Mucosa of descending colon (tissue), 3 donors: ENCODE data around the gene SORCS2. TPM values are rescaled to one million over a fixed set of nuclear protein-coding genes. Genes with fewer than 3 reads are reported as not detected.

Source experiments
- ATAC-seq: fragments of 200-7000 bp; cut with Tn5 transposase; one replicate; pipeline ENCODE4 v1.9.1; 2020; ENCODE audit warnings: mild to moderate bottlenecking, moderate library complexity
- DNase-seq, 3 donors: peaks; one replicate each; pipeline ENCODE4 v3.0.0-alpha.2; 2020
- H3K36me3 ChIP-seq: fragments of 200-600 bp; one replicate; pipeline ENCODE4 v1.8.0; 2021; ENCODE audit warnings: low read depth, mild to moderate bottlenecking
- H3K4me1 ChIP-seq: fragments of 200-600 bp; one replicate; pipeline ENCODE4 v1.8.0; 2021; ENCODE audit warnings: low read depth, mild to moderate bottlenecking
- H3K4me3 ChIP-seq: fragments of 200-600 bp; one replicate; pipeline ENCODE4 v1.8.0; 2021; ENCODE audit warnings: mild to moderate bottlenecking
- H3K9me3 ChIP-seq: fragments of 200-600 bp; one replicate; pipeline ENCODE4 v1.8.0; 2021; ENCODE audit warnings: mild to moderate bottlenecking
- intact Hi-C, 2 donors: fragments of 100-400 bp; cut with DNase I in 1 of 2; cut with micrococcal nuclease in 1 of 2; formaldehyde crosslinking; loops; one replicate each; pipeline versions ENCODE4 v1.11.0 to v1.11.1; 2022; cut with DNase I, micrococcal nuclease
- total RNA-seq, 3 donors: library from RNA; stranded (reverse); fragmentation: NEBNext Ultra II Directional in 2 of 3; extraction: Animal tissue kit (Norgen Biotek cat#: 25700) in 2 of 3; gene quantifications; one replicate each; pipeline versions ENCODE4 v1.2.1 to v1.2.4, GENCODE V29; 2021 to 2023
- TF ChIP-seq, protein P1 (sequence below): fragments of 200-600 bp; IDR thresholded peaks from one replicate; pipeline ENCODE4 v1.8.0; 2022; ENCODE audit warnings: antibody characterized with exemption, mild to moderate bottlenecking
- donor health status: DM: no; HTN: no; CAD: no; lungs with moderate emphysema.
- donor health status: DM: no; HTN: no; CAD: no.
- donor health status: DM: no; HTN: yes; CAD: no.

SORCS2 gene
- total RNA-seq, 3 donors from 2014 or later = 0.20 to 3.1 (median 1.5) TPM

GRCh38 chr4:7676398-7676922 is 484.1 kb downstream of the SORCS2 start:
- intact Hi-C loops = no loop called here
- ATAC-seq = no peak
- TF ChIP-seq, protein P1, sequence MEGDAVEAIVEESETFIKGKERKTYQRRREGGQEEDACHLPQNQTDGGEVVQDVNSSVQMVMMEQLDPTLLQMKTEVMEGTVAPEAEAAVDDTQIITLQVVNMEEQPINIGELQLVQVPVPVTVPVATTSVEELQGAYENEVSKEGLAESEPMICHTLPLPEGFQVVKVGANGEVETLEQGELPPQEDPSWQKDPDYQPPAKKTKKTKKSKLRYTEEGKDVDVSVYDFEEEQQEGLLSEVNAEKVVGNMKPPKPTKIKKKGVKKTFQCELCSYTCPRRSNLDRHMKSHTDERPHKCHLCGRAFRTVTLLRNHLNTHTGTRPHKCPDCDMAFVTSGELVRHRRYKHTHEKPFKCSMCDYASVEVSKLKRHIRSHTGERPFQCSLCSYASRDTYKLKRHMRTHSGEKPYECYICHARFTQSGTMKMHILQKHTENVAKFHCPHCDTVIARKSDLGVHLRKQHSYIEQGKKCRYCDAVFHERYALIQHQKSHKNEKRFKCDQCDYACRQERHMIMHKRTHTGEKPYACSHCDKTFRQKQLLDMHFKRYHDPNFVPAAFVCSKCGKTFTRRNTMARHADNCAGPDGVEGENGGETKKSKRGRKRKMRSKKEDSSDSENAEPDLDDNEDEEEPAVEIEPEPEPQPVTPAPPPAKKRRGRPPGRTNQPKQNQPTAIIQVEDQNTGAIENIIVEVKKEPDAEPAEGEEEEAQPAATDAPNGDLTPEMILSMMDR = no peak

GRCh38 chr4:7677086-7677485 is 484.7 kb downstream of the SORCS2 start:
- Histone ChIP-seq H3K9me3 (no peaks in the 10 kb centered on the region), H3K36me3 (no peaks in the 10 kb centered on the region), H3K4me1 (no peaks in the 10 kb centered on the region), H3K4me3 (no peak overlapping the region)
- ATAC-seq = no peak
- peak in 1 of 3 donors; percentile 25 for DNase-seq
- TF ChIP-seq, protein P1 = no peak
- intact Hi-C loops = no loop called here

More at GRCh38 chr4:7676398-7676922, 484.1 kb downstream of the SORCS2 start:
- H3K4me3 ChIP-seq = no peak overlapping the region
- no peaks in the 10 kb centered on the region for H3K36me3 ChIP-seq
- no peaks in the 10 kb centered on the region for H3K4me1 ChIP-seq
- DNase-seq = no peak
- H3K9me3 ChIP-seq = no peaks in the 10 kb centered on the region

DNA sequence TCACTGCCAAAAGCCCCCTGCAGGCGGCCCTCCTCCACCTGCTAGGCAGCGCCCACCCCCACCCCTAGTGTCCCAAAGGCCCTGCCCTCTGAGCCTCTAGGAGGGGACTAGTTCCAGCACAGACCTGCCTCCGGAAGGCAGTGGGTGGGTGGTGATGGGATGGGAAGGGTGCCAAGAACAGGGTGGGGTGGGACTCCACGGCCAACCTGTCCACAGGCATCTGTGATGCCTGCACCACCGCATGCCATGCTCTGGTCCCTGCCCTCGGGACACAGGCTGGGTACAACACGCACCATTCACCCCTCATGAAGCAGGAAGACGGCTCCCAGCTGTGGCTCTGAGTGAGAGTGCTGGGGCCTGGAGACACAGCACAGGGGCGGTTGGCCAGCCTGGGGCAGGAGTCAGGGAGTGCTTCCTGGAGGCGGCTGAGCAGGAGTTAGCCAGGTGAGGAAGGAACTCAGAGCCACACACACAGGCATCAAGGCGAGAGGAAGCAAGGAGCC is 485.5 kb downstream of the SORCS2 start:
- no peaks in the 10 kb centered on the region for H3K4me1 ChIP-seq
- no peaks in the 10 kb centered on the region for H3K9me3 ChIP-seq
- TF ChIP-seq, protein P1 = no peak
- peak in 1 of 3 donors; percentile 29 for DNase-seq
- no peak for ATAC-seq
- H3K36me3 ChIP-seq = no peaks in the 10 kb centered on the region
- H3K4me3 ChIP-seq = no peak overlapping the region
- intact Hi-C loops = no loop called here

GRCh38 chr4:7678318-7678852 is 486.0 kb downstream of the SORCS2 start:
- ATAC-seq (no peak), DNase-seq (no peak)
- Histone ChIP-seq H3K36me3 (no peaks in the 10 kb centered on the region), H3K9me3 (no peaks in the 10 kb centered on the region), H3K4me1 (no peaks in the 10 kb centered on the region), H3K4me3 (no peak overlapping the region)
- intact Hi-C loops = no loop called here
- TF ChIP-seq, protein P1 = no peak

DNA sequence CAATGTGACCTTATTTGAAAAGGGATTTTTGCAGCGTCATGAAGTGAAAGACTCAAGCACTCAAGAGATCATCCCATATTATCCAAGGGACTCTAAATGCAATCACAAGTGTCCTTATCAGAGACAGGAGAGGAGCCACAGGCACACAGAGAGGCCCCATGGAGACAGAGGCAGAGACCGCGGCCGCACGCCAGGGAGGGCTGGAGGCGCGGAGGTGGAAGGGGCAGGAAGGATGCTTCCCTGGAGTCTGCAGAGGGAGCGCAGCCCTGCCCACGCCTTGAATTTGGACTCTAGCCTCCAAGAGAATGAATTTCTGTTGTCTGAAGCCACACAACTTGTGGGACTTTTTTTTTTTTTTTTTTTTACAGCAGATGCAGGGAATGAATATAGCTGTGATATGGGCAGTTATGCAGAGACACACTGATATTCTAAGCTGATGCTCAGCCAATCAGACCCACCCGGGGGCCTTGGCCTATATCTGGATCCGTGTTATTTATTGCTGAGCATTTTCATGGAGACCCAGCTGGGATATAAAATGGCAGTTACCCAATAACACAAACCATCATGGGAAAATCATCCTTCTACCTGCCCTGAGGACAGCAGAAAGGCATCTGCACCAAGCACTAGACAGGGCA is 487.2 kb downstream of the SORCS2 start:
- TF ChIP-seq, protein P1 = no peak
- intact Hi-C loops = no loop called here
- ATAC-seq = no peak
- no peaks in the 10 kb centered on the region for H3K9me3 ChIP-seq
- H3K4me3 ChIP-seq = no peak overlapping the region
- no peak for DNase-seq
- H3K4me1 ChIP-seq = no peaks in the 10 kb centered on the region
- H3K36me3 ChIP-seq = no peaks in the 10 kb centered on the region
